Stimulated activated naive CD8-positive, alpha-beta T cell treated with anti-CD3 and anti-CD28 coated beads, Interleukin-15, Interleukin-2, amounts not matched to agents 100 ng/mL and 50 ng/mL, for 24 hours (primary cell): ENCODE data around the gene SASH1.

Source experiments
- H3K27ac Mint-ChIP-seq: one replicate; pipeline ENCODE4 v1.8.0; 2021; ENCODE audit warnings: mild to moderate bottlenecking, mixed read lengths
- H3K27me3 Mint-ChIP-seq: one replicate; pipeline ENCODE4 v1.8.0; 2021; ENCODE audit warnings: mixed read lengths
- H3K36me3 Mint-ChIP-seq: one replicate; pipeline ENCODE4 v1.8.0; 2021; ENCODE audit warnings: low read depth, mixed read lengths
- H3K4me1 Mint-ChIP-seq: one replicate; pipeline ENCODE4 v1.8.0; 2021; ENCODE audit warnings: low read depth, mixed read lengths
- H3K4me3 Mint-ChIP-seq: one replicate; pipeline ENCODE4 v1.8.0; 2021; ENCODE audit warnings: mild to moderate bottlenecking, mixed read lengths
- H3K9me3 Mint-ChIP-seq: one replicate; pipeline ENCODE4 v1.8.0; 2021; ENCODE audit warnings: mixed read lengths

The SASH1 gene

GRCh38 chr6:148396926-148397325 is 54.3 kb downstream of the SASH1 start:
- peaks cover 7% of the 10 kb centered on the region for H3K27me3 Mint-ChIP-seq

DNA sequence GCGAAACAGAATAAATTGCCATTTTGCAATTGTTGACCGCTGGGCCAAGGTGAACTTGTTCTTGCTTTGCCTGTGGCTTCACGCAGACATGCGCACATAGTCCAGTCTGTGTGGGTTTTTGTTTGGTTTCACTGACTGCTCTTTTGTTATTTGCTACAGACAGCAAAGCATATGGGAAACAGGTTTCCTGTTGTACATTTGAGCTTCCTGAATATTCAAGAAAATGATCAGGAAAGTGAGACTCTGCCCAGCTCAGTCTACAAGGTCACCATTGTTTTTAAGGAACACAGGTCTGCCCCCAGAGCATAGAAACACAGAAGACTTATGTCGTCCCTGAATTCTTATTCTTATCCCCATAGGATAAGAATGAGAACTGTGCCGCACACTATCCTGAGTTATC is 55.6 kb downstream of the SASH1 start:
- no peak overlapping the region for H3K27ac Mint-ChIP-seq
- H3K4me1 Mint-ChIP-seq = no peaks in the 10 kb centered on the region

More at GRCh38 chr6:148396926-148397325, 54.3 kb downstream of the SASH1 start:
- Mint-ChIP-seq H3K36me3 (no peaks in the 10 kb centered on the region), H3K27ac (no peak overlapping the region), H3K4me1 (no peaks in the 10 kb centered on the region), H3K4me3 (no peak overlapping the region), H3K9me3 (no peaks in the 10 kb centered on the region)

DNA sequence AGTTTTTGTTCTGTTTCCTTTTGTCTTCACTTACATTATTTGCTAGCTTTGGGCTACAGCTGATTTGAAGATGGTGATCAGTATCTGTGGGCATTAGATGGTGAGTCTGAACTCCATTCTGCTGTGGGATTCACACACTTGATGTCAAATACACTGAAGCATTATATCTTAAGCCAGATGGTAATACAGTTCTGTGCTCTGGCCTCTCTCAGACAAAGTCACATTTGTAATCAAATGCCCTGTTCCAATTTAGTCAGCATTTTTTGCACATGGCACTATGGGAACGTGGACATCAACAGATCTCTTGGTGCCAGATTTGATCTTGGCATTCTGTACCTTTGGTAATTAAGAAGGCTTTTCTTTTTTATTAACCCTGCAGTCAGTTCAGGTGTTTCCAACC is 56.0 kb downstream of the SASH1 start:
- Mint-ChIP-seq H3K9me3 (no peaks in the 10 kb centered on the region), H3K4me3 (no peak overlapping the region), H3K4me1 (no peaks in the 10 kb centered on the region), H3K36me3 (no peaks in the 10 kb centered on the region), H3K27ac (no peak overlapping the region), H3K27me3 (peaks cover 7% of the 10 kb centered on the region)

More for the DNA sequence above, 55.6 kb downstream of the SASH1 start:
- Mint-ChIP-seq H3K9me3 (no peaks in the 10 kb centered on the region), H3K36me3 (no peaks in the 10 kb centered on the region), H3K27me3 (peaks cover 7% of the 10 kb centered on the region), H3K4me3 (no peak overlapping the region)

GRCh38 chr6:148401571-148401970 is 58.9 kb downstream of the SASH1 start:
- Mint-ChIP-seq H3K27ac (no peak overlapping the region), H3K9me3 (no peaks in the 10 kb centered on the region), H3K4me1 (no peaks in the 10 kb centered on the region), H3K36me3 (no peaks in the 10 kb centered on the region), H3K4me3 (no peak overlapping the region), H3K27me3 (peaks cover 12% of the 10 kb centered on the region)

- no peak overlapping the region for H3K4me3 Mint-ChIP-seq
- H3K27ac Mint-ChIP-seq = no peak overlapping the region
- H3K4me1 Mint-ChIP-seq = no peaks in the 10 kb centered on the region
- no peaks in the 10 kb centered on the region for H3K36me3 Mint-ChIP-seq
- H3K9me3 Mint-ChIP-seq = no peaks in the 10 kb centered on the region
- H3K27me3 Mint-ChIP-seq = peaks cover 14% of the 10 kb centered on the region
Measured at GRCh38 chr6:148404456-148405054, 61.9 kb downstream of the SASH1 start.

- Mint-ChIP-seq H3K27ac (no peak overlapping the region), H3K36me3 (no peaks in the 10 kb centered on the region), H3K9me3 (no peaks in the 10 kb centered on the region), H3K4me1 (no peaks in the 10 kb centered on the region), H3K4me3 (no peak overlapping the region), H3K27me3 (peaks cover 14% of the 10 kb centered on the region)
Measured at GRCh38 chr6:148405894-148406293, 63.3 kb downstream of the SASH1 start.

GRCh38 chr6:148406579-148407371 is 64.1 kb downstream of the SASH1 start:
- H3K9me3 Mint-ChIP-seq = no peaks in the 10 kb centered on the region

GRCh38 chr6:148407372-148407771 is 64.7 kb downstream of the SASH1 start:
- Mint-ChIP-seq H3K9me3 (no peaks in the 10 kb centered on the region), H3K4me3 (no peak overlapping the region), H3K27ac (no peak overlapping the region), H3K27me3 (peaks cover 14% of the 10 kb centered on the region), H3K4me1 (no peaks in the 10 kb centered on the region), H3K36me3 (no peaks in the 10 kb centered on the region)

More at GRCh38 chr6:148406579-148407371, 64.1 kb downstream of the SASH1 start:
- H3K36me3 Mint-ChIP-seq = no peaks in the 10 kb centered on the region
- peaks cover 14% of the 10 kb centered on the region for H3K27me3 Mint-ChIP-seq
- no peak overlapping the region for H3K27ac Mint-ChIP-seq
- H3K4me3 Mint-ChIP-seq = no peak overlapping the region
- H3K4me1 Mint-ChIP-seq = no peaks in the 10 kb centered on the region

DNA sequence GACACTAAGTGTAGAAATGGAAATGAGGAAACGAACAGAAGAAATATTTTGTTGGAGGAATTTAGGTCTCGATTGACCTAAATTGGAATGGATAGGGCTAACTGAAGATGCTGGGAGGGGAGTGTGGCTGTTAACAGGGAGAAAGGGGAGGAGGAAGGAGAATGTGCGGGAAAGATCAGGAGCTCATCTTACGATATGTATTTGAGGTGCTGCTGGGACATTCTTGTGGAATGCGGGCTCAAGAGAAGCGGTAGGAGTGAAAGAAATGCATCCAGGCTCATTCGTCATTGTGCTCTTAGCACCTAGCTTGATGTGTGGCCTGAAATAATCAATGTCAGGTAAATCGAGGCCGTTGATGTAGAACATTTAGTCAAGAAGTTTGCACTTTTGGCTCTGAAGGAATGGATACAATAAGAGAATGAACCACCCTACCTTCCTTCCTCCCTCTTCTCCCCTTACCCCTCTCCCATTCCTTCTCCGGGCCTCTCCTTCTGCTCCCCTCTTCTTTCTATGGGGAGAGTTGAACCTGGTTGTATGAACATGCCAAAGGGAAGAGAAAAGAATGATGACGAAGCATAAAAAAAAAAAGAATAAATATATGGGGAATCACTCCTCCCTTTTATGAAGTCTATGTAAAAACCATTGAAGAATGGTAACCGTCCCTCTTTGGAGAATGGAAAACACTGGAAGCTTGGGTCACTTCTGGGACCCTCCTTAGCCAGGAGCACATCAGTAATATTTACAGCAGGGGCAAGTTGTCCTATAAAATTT is 70.9 kb downstream of the SASH1 start:
- Mint-ChIP-seq H3K4me3 (no peak overlapping the region), H3K4me1 (no peaks in the 10 kb centered on the region), H3K9me3 (no peaks in the 10 kb centered on the region), H3K27ac (no peak overlapping the region), H3K36me3 (no peaks in the 10 kb centered on the region), H3K27me3 (peaks cover 14% of the 10 kb centered on the region)

DNA sequence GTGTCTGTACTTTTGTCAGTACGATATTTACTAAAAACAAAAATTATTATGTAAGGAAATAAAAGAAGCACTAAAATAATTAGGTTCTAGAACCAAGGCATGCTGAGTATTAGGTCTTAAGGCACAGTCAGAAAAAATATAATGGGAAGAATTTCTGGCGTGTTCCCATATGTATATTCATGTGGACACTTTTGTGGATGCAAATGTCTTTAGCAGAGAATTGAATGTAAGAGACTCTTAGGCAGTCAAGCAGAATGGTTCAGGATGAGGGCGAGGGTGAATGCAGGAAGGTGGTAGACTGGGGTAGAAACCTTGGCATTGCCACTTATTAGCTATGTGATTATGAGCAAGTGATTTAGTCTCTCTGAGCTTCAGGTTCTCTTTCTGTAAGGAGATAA is 71.5 kb downstream of the SASH1 start:
- Mint-ChIP-seq H3K4me1 (no peaks in the 10 kb centered on the region), H3K36me3 (no peaks in the 10 kb centered on the region), H3K27ac (no peak overlapping the region)

DNA sequence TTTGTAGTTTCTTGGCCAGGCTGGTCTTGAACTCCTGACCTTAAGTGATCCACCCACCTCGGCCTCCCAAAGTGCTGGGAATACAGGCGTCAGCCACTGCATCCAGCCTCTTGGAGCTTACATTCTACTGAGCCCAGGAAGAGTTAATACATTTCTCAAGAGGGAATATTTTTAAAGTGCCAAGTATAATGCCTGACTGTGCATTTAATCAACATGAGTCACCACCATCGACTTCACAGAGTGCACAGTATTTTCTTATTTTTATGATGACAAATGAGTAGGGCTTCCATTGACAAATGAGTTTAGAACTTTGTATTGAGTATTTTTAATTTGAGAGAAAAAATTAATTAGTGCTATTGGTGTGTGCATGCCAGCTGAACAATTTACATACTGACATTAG is 72.2 kb downstream of the SASH1 start:
- no peak overlapping the region for H3K4me3 Mint-ChIP-seq
- no peaks in the 10 kb centered on the region for H3K36me3 Mint-ChIP-seq
- H3K27ac Mint-ChIP-seq = no peak overlapping the region
- no peaks in the 10 kb centered on the region for H3K4me1 Mint-ChIP-seq
- peaks cover 15% of the 10 kb centered on the region for H3K27me3 Mint-ChIP-seq
- no peaks in the 10 kb centered on the region for H3K9me3 Mint-ChIP-seq

More for the DNA sequence above, 71.5 kb downstream of the SASH1 start:
- H3K27me3 Mint-ChIP-seq = peaks cover 18% of the 10 kb centered on the region
- no peak overlapping the region for H3K4me3 Mint-ChIP-seq
- H3K9me3 Mint-ChIP-seq = no peaks in the 10 kb centered on the region

GRCh38 chr6:148415511-148416260 is 73.0 kb downstream of the SASH1 start:
- Mint-ChIP-seq H3K27ac (no peak overlapping the region), H3K4me1 (no peaks in the 10 kb centered on the region), H3K4me3 (no peak overlapping the region), H3K36me3 (no peaks in the 10 kb centered on the region), H3K9me3 (no peaks in the 10 kb centered on the region), H3K27me3 (peaks cover 15% of the 10 kb centered on the region)

GRCh38 chr6:148416330-148416965 is 73.8 kb downstream of the SASH1 start:
- H3K27me3 Mint-ChIP-seq = peaks cover 15% of the 10 kb centered on the region
- H3K4me1 Mint-ChIP-seq = no peaks in the 10 kb centered on the region
- H3K4me3 Mint-ChIP-seq = no peak overlapping the region
- H3K9me3 Mint-ChIP-seq = no peaks in the 10 kb centered on the region
- H3K27ac Mint-ChIP-seq = no peak overlapping the region
- no peaks in the 10 kb centered on the region for H3K36me3 Mint-ChIP-seq

DNA sequence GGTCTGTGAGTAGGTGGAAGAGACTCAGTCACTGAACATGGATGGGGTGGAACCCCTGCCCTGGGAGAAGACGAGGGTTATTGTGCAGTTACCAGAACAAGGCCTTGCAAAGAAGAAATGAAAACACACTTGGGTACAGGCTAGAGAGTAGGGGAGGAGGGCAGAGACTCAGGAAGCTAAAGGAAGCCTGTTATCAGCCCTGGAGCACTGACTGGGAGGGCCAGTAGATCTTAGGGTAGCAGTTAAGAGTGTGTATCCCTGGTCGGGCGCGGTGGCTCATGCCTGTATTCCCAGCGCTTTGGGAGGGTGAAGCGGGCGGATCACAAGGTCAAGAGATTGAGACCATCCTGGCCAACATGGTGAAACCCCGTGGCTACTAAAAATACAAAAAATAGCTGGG is 74.4 kb downstream of the SASH1 start:
- Mint-ChIP-seq H3K9me3 (no peaks in the 10 kb centered on the region), H3K4me3 (no peak overlapping the region), H3K27ac (no peak overlapping the region), H3K27me3 (peaks cover 15% of the 10 kb centered on the region), H3K36me3 (no peaks in the 10 kb centered on the region), H3K4me1 (no peaks in the 10 kb centered on the region)
